Sigmoid colon (tissue), 7 donors: ENCODE results near the gene RCOR2. TPM values are rescaled to one million over a fixed set of nuclear protein-coding genes. Genes with fewer than 3 reads are reported as not detected.

ENCODE experiments used
- DNase-seq: peaks from one replicate; pipeline ENCODE4 v3.0.0-alpha.2; 2019
- H3K27ac ChIP-seq, 4 donors: fragments of 200-600 bp; sonication (generic); one replicate each; pipeline ENCODE4 v1.5.1; 2016 to 2019; ENCODE audit warnings: mild to moderate bottlenecking in 1 of 4
- H3K27me3 ChIP-seq, 3 donors: fragments of 200-600 bp; sonication (generic); one replicate each; pipeline ENCODE4 v1.5.1; 2019; ENCODE audit warnings: mild to moderate bottlenecking in 1 of 3
- H3K36me3 ChIP-seq, 4 donors: fragments of 200-600 bp; sonication (generic); one replicate each; pipeline ENCODE4 v1.5.1; 2016 to 2019
- H3K4me1 ChIP-seq, 4 donors: fragments of 200-600 bp; sonication (generic); one replicate each; pipeline ENCODE4 v1.5.1; 2017 to 2019
- H3K4me3 ChIP-seq, 4 donors: fragments of 200-600 bp; sonication (generic); one replicate each; pipeline ENCODE4 v1.5.1; 2017 to 2019; ENCODE audit warnings: mild to moderate bottlenecking in 2 of 4, moderate library complexity in 1 of 4
- H3K9me3 ChIP-seq, 4 donors: fragments of 200-600 bp in 3 of 4; sonication (generic) in 3 of 4; one replicate each; pipeline versions ENCODE4 v1.5.1 to v1.6.1; 2013 to 2019
- CTCF ChIP-seq, 4 experiments: fragments of 450-650 bp in 3 of 4; fragments of 200-600 bp in 1 of 4; IDR thresholded peaks; one replicate each; pipeline ENCODE4 v1.5.1; 2016 to 2019; ENCODE audit warnings: antibody characterized with exemption in 4 of 4, mild to moderate bottlenecking in 3 of 4, moderate library complexity in 2 of 4
- EP300 ChIP-seq, 4 donors: sonication (generic); formaldehyde crosslinking; IDR thresholded peaks; one replicate each; pipeline ENCODE4 v1.6.1; 2017; ENCODE audit warnings: antibody characterized with exemption in 4 of 4
- POLR2A ChIP-seq, 2 donors: fragments of 450-650 bp; IDR thresholded peaks; one replicate each; pipeline ENCODE4 v1.6.1; 2016; ENCODE audit warnings: antibody characterized with exemption in 2 of 2, mild to moderate bottlenecking in 2 of 2, moderate library complexity in 2 of 2
- POLR2AphosphoS5 ChIP-seq, 4 donors: sonication (generic); formaldehyde crosslinking; IDR thresholded peaks; one replicate each; pipeline ENCODE4 v1.6.1; 2017; ENCODE audit warnings: antibody characterized with exemption in 4 of 4
- WGBS, 2 donors: extraction: QIAGEN DNeasy Blood & Tissue Kit; methylation state at CpG; one replicate each; pipeline ENCODE4 v1.1.7; 2013; 5-methylcytosine and 5-hydroxymethylcytosine counted together
- intact Hi-C: fragments of 100-400 bp; cut with DNase I; formaldehyde crosslinking; loops from one replicate; pipeline ENCODE4 v1.15.1; 2023
- polyA plus RNA-seq, 3 donors: library from polyadenylated mRNA; stranded (reverse); fragments of 200-250 nt; gene quantifications; one replicate each; pipeline ENCODE4 v1.2.3, GENCODE V29; 2013
- total RNA-seq, 4 donors: library from RNA; depleted of rRNA; stranded (reverse); fragments of >200 nt; gene quantifications; one replicate each; pipeline ENCODE4 v1.1.0, GENCODE V29; 2016
- donor health status: healthy with polysubstance abuse.
- donor health status: Bipolar disorder and iron deficiency.
- donor health status: healthy.

Gene RCOR2
- total and polyA plus RNA-seq, 7 donors: 0.49 to 2.4 (median 0.69) TPM

- Histone ChIP-seq H3K4me3 (peak overlapping the region in 1 of 4 donors; percentile 56), H3K36me3 (no peaks in the 10 kb centered on the region), H3K27ac (peak overlapping the region; percentile 79 to 92 (median 84)), H3K27me3 (no peaks in the 10 kb centered on the region), H3K9me3 (no peaks in the 10 kb centered on the region), H3K4me1 (peaks cover 2 to 55% (median 52%) of the 10 kb centered on the region in 4 donors)
- WGBS, 2 donors: 22 to 56% methylated on average over 22 of the region's 22 CpGs
- TF ChIP-seq EP300 (IDR thresholded peaks at IDR 0.05): no peak
- TF ChIP-seq POLR2AphosphoS5 (IDR thresholded peaks at IDR 0.05): no peak
- no peak for TF ChIP-seq CTCF (IDR thresholded peaks at IDR 0.05)
- TF ChIP-seq POLR2A (IDR thresholded peaks at IDR 0.05): no peak
- intact Hi-C loops: no loop called here
- DNase-seq: peak; percentile 80
Measured at GRCh38 chr11:63920126-63920938, 3.4 kb upstream of the RCOR2 start.

GRCh38 chr11:63919267-63920125 lies 2.5 kb upstream of the RCOR2 start:
- intact Hi-C loops: no loop called here
- TF ChIP-seq EP300 (IDR thresholded peaks at IDR 0.05): no peak
- TF ChIP-seq CTCF (IDR thresholded peaks at IDR 0.05): no peak
- TF ChIP-seq POLR2AphosphoS5 (IDR thresholded peaks at IDR 0.05): no peak
- no peak for TF ChIP-seq POLR2A (IDR thresholded peaks at IDR 0.05)
- WGBS, 2 donors: 7 to 21% methylated on average over 41 of the region's 41 CpGs
- Histone ChIP-seq H3K27me3 (no peaks in the 10 kb centered on the region), H3K36me3 (no peaks in the 10 kb centered on the region), H3K4me1 (peaks cover 2 to 58% (median 54%) of the 10 kb centered on the region in 4 donors), H3K9me3 (no peaks in the 10 kb centered on the region), H3K4me3 (peak overlapping the region; percentile 15 to 56 (median 39)), H3K27ac (peak overlapping the region; percentile 79 to 92 (median 84))
- no peak for DNase-seq

- no peaks in the 10 kb centered on the region for H3K9me3 ChIP-seq
- DNase-seq: no peak
- H3K27ac ChIP-seq: peak overlapping the region; percentile 79 to 92 (median 84)
- H3K4me3 ChIP-seq: peak overlapping the region; percentile 15 to 56 (median 39)
- no peak for TF ChIP-seq CTCF (IDR thresholded peaks at IDR 0.05)
- H3K4me1 ChIP-seq: peaks cover 2 to 58% (median 54%) of the 10 kb centered on the region in 4 donors
- intact Hi-C loops: loop anchor here (1.0 kb wide), 1 partner anchor 20 kb away; no protein-coding TSS in a partner anchor
- no peaks in the 10 kb centered on the region for H3K27me3 ChIP-seq
- 35 to 55% methylated on average over 9 of the region's 9 CpGs for WGBS, 2 donors
- no peaks in the 10 kb centered on the region for H3K36me3 ChIP-seq
Measured at GRCh38 chr11:63918507-63919191, 1.7 kb upstream of the RCOR2 start.

GRCh38 chr11:63917692-63918506 lies 935 bp upstream of the RCOR2 start:
- peaks cover 2 to 58% (median 54%) of the 10 kb centered on the region in 4 donors for H3K4me1 ChIP-seq
- TF ChIP-seq POLR2AphosphoS5 (IDR thresholded peaks at IDR 0.05): peak in 2 of 4 donors; percentile 25 to 51
- no peak for TF ChIP-seq EP300 (IDR thresholded peaks at IDR 0.05)
- peak; percentile 82 for DNase-seq
- H3K27me3 ChIP-seq: no peaks in the 10 kb centered on the region
- H3K27ac ChIP-seq: peak overlapping the region; percentile 79 to 92 (median 84)
- no peaks in the 10 kb centered on the region for H3K36me3 ChIP-seq
- peak overlapping the region; percentile 23 to 58 (median 51) for H3K4me3 ChIP-seq
- 4 to 14% methylated on average over 50 of the region's 50 CpGs for WGBS, 2 donors
- intact Hi-C loops: loop anchor here (1.0 kb wide), 1 partner anchor 20 kb away; no protein-coding TSS in a partner anchor
- H3K9me3 ChIP-seq: no peaks in the 10 kb centered on the region
